HG03521 (cell line): ENCODE data around the gene WDR33.
"Not testable (repeated sequence)": the region's sequence is repeated elsewhere in the genome, so short reads cannot be mapped to it uniquely, and the experiment has no call there.

Experiments used
- ATAC-seq: cut with Tn5 transposase; IDR thresholded peaks from one replicate; pipeline ENCODE4 v1.9.1; 2021; ENCODE audit warnings: mild to moderate bottlenecking, moderate library complexity; ENCODE audit not compliant: unreplicated experiment

WDR33 gene

DNA sequence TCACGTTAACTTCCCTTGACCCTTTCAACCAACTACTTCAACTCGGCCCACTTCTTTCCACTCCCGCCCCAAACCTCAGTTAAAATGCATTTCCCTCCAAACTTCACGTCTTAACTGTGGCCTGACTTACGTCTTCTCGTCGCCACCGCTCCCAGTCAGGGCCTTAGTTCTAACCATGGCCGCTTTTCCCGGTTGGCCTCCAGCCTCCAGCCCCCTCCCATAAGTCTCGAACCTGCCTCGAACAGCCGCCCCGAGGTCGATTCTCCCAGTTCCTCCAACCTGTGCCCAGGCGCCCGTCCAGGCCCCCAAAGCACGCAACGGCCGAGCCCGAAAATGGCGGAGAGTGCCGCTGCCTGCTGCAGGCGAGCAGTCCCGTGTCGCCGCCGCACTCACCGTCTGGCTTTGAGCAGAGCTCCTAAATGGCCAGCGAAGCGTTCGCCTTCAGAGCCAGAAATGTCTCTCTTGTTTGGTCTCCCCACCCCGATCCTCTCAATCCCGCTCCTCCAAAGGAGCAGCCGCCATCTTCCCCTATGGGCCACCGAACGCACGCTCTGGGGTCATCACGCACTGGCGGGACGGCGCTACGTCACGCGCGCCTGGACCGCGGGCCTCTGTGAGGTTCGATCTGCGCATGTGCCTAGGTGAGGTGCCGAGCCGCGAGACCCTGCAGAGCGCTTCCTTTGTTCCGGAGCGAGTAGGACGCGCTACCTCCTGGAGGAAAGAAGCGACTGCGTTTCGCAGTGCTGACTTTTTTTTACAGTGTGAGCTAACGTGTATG lies at the start of gene WDR33:
WDR33 (minus strand) TSS at position 553 of the 778 bp plus-strand sequence. CDS start 40,190 bp downstream, outside the sequence.
- ATAC-seq = peak; percentile 97

DNA sequence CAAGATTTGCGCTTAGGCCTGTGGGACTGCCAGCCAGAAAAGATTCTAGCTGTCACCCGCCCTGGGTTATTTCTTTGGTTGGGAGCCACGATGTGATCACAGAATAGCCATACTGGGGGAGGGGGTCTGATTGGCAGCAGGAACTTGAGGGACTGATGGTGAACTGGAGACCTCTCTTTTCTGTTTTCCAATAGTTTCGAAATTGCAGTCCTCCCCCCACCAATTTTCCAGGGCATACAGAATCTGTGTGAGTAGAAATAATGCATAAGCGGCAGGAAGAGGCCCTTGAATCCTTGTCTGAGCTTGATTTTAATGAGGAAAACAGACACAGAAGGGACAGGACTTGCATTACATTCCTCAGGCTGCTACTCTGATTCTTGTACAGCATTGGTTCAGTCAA lies 49.2 kb upstream of the WDR33 start:
- no peak for ATAC-seq

DNA sequence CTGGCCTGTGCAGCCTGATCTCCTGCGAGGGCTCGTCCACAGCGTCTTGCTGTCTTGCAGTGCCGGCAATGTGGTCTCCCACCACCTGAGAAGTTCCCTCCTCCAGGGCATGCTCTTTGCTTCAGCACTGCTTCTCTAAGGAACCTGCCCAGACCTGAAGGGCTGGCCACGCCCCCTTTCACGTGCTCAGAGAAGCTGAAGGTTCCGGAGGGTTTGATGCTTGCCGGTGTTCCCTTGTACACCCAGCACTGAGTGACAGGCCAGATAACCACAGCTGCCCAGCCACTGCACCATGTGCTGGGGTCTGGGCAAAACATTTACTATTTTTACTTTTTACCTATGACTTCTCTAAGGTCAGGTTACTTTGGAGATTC lies 48.7 kb upstream of the WDR33 start:
- ATAC-seq = no peak

DNA sequence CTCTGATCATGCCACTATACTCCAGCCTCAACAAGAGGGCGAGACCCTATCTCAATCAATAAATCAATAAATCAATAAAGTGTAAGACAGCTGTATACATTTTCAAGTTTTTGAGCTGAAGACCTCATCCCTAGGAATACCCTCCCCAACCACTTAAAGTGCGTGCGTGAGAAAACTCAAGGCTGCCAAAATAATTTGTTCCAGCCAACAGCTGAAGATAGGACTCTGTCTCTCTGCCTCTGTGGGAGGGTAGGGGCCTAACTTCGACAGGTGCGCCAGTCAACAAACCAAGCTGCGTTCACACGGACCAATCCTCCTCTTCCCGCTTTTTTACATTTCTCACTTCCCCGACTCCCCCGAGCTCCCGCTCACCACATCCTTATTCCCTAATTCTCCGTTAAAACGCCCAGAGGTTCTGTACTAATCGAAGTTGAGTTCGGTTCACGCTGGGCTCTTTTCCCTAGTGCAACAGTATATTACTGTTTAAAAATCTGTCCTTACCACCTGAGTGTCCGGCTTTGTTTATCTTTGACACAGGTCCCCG lies 46.4 kb upstream of the WDR33 start:
- ATAC-seq = no peak

DNA sequence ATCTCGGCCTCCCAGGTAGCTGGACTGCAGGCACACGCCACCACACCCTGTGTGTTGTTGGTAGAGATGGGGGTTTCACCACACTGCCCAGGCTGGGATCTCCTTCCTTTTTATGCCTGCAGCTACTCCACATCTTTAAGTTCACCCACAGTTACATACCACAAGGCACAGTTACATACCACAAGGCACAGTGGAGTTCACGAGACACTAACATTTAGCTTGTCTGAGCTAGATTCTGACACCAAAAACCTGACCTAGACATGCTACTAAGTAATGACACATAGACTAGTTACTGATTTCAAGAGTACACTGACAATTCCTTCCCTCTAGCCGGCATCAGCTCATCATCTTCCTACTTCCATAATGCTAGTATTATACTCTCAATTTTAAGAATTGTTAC lies 42.7 kb upstream of the WDR33 start:
- no peak for ATAC-seq

DNA sequence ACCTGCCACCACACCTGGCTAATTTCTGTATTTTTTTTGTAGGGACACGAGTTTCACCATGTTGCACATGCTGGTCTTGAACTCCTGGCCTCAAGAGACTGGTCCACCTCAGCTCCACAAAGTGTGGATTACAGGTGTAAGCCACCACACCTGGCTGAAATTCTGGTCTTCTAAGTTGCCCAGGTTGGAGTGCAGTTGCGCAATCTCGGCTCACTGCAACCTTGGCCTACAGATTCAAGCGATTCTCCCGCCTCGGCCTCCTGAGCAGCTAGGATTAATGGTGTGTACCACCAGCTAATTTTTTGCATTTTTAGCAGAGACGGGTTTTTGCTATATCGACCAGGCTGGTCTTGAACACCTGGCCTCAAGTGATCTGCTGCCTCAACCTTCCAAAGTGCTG lies 41.4 kb upstream of the WDR33 start:
- no peak for ATAC-seq

DNA sequence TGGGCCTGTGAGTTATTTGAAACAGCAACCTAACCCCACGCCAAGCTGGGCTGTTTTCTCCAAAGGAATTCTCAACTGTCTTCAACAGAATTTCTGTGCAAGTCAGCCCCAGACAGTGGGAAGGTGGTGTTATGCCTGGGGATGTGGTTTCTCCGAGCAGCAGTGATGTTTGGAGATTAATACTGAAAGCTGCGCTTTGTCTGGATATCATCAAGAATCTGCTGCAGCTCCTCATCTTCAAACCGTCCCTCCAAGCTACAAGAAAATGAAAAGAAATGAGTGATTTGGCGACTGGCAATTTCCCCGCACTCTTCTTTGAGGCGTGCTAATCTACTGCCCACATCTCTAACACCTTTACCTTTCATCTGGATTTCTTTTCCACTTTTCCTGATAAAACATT lies 37.0 kb upstream of the WDR33 start:
- ATAC-seq = no peak

DNA sequence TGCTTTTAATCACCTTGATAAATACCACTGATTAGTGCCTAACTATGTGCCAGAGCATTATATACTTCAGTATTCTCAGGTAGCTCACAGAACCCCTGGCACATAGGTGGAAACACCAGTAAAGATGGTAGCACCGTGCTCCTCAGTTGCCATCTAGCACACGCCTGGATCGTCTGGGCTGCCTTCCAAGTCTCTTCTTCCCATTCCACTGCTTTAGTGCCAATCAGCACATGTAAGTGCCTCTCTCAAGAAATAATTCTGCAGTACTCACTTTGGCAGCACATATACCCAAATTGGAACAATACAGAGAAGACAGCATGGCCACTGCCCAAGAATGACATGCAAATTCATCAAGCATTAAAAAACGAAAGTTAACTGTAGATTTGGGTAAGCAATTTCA lies 34.0 kb upstream of the WDR33 start:
- no peak for ATAC-seq

DNA sequence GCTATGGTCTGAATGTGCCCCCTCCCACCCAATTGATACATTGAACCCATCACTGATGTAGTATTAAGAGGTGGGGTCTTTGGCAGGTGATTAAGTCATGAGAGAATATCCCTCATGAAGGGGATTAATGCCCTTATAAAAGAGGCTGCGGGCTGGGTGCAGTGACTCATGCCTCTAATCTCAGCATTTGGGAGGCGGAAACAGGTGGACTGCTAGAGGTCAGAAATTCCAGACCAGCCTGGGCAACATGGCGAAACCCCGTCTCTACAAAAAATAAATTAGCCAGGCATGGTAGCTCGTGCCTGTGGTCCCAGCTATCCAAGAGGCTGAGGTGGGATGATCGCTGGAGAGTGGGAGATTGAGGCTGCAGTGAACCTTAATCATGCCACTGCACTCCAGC lies 32.7 kb upstream of the WDR33 start:
- no peak for ATAC-seq

DNA sequence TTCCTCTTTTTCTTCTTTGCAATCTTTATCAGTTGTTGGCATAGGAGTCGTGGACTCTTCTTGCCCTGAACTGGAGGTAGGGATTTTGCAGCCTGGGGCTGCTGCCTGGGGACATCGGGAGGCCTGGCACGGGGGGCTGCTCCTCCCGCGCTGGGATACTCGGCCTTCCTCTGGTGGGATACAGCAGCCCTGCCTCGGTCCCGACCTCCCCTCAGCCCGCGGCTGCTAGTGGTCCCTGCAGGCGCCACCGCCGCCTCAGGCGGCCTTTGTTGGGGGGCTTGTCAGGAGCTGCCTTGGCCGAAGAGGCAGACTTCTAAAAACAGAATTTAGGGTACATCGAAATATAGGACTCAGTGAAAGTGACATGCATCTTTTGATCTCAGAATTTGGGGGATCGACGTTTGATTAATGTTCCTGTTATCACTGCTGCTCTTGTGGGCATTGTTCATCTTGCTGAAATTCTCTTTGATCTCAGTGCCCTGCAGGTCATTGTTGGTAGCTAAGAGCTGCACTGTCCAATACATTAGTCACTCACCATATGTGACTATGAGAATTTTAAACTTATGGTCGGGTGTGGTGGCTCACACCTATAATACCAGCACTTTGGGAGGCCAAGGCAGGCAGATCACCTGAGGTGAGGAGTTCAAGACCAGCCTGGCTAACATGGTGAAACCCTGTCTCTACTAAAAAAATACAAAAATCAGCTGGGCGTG lies 30.7 kb upstream of the WDR33 start:
- ATAC-seq = no peak

DNA sequence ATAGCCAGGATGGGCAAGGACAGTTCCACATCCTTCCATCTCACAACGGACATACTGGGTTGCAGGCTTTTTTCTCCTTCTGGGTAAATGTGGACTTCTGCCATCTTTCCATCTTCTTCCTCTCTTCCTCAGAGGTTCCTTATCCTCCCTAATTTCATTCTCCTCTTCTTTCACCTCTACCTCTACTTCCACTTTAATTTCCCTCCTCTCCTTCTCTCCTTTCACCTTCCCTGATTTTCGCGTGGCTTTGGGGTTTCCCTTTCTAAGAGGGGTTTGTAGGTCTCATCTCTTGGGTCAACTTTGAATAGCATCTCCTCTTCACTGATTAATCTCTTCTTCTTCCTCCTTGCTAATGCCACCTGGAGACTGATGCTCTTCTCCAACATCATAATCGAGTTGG lies 29.9 kb upstream of the WDR33 start:
- ATAC-seq = no peak

DNA sequence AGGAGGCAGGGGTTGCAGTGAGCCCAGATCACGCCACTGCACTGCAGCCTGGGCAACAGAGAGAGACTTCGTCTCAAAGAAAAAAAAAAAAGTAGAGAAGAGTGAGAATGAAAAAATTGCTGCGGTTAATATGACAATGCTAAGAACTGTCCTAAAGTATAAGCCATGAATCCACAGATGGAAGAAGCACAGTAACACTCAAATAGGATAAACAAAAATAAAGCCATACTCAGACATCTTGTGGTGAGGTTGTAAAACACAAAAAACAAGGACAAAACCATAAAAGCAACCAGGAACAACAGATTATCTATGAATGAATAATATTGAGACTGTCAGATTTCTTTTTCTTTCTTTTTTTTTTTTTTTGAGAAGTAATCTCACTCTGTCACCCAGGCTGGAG lies 24.0 kb upstream of the WDR33 start:
- no peak for ATAC-seq

DNA sequence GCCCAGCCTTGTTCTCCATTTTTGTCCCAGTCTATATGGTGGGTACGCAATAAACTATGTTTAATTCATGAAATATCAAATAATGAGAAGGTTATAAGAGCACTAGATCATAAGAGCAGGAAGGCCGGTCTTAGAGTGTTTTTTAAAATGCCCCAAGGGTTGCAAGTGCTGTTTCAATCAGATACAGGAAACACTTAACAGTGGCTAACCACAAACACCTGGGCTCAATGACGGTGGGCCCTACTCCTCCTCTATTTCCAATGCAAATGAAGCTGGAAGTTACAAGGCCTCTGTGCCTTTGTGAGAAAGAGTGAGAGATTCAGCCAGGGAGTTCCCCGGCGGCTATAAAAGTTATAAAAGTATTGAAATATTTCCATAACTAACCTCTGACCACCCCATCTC lies 18.9 kb upstream of the WDR33 start:
- ATAC-seq = peak; percentile 97

DNA sequence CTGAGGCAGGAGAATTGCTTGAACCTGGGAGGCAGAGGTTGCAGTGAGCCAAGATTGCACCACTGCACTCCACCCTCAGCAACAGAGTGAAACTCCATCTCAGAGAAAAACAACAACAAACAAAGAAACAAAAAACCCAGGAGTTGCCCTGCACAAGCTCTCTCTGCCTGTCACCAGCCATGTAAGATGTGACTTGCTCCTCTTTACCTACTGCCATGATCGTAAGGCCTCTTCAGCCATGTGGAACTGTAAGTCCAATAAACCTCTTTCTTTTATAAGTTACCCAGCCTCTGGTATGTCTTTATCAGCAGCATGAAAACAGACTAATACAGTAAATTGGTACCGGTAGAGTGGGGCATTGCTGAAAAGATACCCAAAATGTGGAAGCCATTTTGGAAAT lies 15.7 kb upstream of the WDR33 start:
- not testable (repeated sequence) for ATAC-seq

DNA sequence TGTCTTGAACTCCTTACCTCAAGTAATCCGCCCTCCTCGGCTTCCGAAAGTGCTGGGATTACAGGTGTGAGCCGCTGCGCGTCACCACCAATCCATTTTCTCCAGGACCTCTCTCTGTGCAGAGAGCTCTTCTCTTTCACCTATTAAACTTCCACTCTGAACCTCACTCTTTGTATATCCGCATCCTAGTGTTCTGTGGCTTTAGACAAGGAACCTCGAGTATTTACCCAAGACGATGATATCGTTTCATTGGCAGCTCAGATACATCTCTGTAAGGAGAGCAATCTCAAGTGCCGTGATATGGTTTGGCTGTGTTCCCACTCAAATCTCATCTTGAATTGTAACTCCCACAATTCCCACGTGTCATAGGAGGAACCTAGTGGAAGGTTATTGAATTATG lies 15.1 kb upstream of the WDR33 start:
- no peak for ATAC-seq

DNA sequence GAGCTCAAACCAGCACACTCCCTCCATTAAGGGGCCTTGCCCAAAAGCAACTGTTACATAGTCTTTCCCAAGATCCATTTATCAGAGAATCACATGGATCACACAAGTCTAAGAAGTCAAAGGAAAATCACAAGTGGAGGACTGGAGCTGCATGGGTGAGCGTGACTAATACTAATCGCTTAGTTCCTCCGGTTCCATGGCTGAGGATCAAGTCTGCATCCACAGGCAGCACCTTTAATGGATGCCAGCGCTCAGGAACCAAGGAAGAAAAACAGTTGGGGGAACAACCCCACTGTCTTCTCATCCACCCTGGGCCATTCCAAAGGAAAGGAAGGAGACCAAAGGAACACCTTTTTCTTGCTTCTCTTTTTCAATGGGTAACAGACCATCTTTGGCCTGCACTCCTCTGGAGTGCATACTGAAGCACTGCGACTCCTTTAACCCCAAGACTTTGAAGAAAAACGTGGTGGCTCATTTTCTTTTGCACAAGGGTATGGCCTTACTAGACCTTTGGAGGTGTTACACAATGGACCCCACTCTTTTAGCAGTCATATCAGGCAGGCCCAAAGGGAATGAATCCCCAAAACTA lies 9.2 kb upstream of the WDR33 start:
- no peak for ATAC-seq

DNA sequence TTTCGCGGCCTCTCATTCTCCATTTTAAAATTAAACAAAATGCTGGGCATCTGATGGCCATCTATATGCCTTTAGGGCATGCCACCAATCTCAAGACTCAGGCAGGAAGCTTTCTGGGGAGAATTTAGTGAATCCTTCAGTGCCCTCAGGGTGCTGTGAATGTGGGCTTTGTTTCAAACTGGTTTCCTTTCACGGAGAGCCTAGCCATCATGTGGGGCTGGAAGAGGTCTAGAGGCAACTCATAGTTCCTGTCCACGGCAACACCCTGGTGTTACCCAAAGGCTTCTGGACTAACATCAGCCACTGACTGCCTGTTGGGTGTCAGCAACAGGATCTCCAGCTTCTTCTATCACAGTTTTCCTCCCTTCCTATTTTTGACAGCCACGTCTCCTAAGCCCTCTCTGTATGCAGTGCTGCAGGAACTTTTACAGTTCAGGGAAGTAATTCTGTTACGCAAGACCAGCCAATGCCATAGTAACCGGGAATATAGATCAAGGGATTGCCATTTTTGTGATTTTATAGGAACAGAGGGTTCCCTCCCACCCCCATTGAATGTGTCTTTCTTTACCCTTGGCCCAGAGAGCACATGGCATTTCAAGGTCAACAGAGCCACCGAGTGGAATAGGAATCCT lies 7.9 kb upstream of the WDR33 start:
- ATAC-seq = no peak

DNA sequence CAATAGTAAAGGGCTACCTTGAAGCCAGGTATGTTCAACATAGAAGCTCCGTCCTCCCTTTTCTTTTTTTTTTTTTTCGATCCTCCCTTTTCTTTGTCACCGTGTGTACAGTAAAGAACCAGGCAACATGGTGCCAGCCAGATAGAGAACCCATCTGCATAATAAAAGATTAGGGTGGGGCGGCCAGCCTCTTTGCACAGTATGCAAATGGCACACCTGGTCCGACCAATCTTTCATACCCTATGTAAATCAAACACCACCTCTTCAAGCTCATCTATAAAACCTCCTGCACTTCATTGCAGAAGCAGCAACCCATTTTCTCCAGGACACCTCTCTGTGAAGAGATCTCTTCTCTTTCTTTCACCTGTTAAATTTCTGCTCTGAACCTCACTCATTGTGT lies 7.3 kb upstream of the WDR33 start:
- no peak for ATAC-seq

DNA sequence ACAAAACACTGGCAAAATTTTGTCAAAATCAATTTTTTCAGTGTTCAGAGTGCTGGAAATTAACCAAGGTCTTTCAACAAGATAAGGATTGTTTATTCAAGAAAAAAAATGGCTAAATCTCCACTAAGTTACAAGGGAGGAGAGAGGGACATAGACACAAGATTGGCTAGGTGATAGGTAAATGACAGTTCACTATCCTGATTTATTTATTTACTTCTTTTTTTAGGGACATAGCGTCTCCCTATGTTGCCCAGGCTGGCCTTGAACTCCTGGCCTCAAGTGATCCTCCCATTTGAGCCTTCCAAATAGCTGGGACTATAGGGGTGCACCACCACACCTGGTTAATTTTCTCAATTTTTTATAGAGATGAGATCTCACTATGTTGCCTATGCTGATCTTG lies 3.7 kb upstream of the WDR33 start:
- ATAC-seq = no peak

DNA sequence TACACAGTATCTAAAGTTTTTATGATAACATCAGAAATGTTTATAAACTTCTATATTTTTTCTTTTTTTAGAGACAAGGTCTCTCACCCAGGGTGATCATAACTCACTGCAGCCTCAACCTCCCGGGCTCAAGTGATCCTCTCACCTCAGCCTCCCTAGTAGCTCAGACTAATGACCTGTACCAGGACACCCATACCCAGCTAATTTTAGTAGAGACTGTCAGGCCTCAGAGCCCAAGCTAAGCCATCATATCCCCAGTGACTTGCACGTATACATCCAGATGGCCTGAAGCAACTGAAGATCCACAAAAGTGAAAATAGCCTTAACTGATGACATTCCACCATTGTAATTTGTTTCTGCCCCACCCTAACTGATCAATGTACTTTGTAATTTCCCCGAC lies 1.5 kb upstream of the WDR33 start:
- not testable (repeated sequence) for ATAC-seq
